ENCODE measurements around the gene LHX3. TPM values are rescaled to one million over a fixed set of nuclear protein-coding genes. Genes with fewer than 3 reads are reported as not detected.

The LHX3 gene
- total and polyA plus RNA-seq, 2 of the 4 experiments (the other 2 are of a cell fraction) = not detected

DNA sequence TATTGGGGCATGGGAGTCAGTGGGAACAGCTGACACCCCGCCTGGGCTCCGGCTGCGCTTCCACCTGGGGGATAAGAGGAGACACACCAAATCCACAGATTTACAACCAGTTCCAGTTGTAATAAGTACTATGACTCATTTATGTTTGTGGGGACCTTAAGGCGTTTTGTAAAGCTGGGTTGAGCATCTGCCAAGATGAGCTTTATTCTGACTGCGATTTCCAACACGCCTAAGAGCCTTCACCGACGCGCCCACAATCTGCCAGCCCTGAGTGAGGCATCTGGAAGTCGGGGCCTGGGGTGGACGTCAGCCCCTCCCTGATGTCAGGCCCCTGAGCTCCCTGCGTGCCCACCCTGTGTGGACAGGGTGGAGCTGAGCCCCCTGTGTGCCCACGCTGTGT lies 14.3 kb upstream of the LHX3 start:
- H2AK9ac ChIP-seq (replicated peaks; ENCODE audit: low read depth, low read length, poor library complexity) = no peak overlapping the region
- WGBS, 2 experiments (ENCODE audit: extremely low coverage in 2 of 2, insufficient read length in 1 of 2) = 90% methylated on average over 5 of the region's 13 CpGs; no CpG with 5 or more reads in 1 of the 2 experiments
- H2AFZ ChIP-seq (replicated peaks; ENCODE audit: low read length, poor library complexity) = peak overlapping the region; percentile 59
- H4K91ac ChIP-seq (ENCODE audit: insufficient read depth, low read depth, low read length) = no peak overlapping the region
- in situ Hi-C loops (cut with MboI; ENCODE audit: low sequenced_read_pairs) = no loop called here
- no peak overlapping the region for H3K56ac ChIP-seq (ENCODE audit: extremely low read depth, insufficient read depth, low read length)
- no peak overlapping the region for H3K14ac ChIP-seq (replicated peaks; ENCODE audit: low read depth, low read length)
- peaks cover 8% of the 10 kb centered on the region; the same call in 1 of the 2 replicates for H3K9me1 ChIP-seq (ENCODE audit: insufficient read depth, low read length)
- CTCF ChIA-PET = no interaction called here
- TF ChIP-seq POLR2A (IDR thresholded peaks at IDR 0.05; ENCODE audit: low read depth, low read length) = no peak
- no peak for TF ChIP-seq CHD1 (IDR thresholded peaks at IDR 0.05; ENCODE audit: low read depth, low read length)
- no peak for TF ChIP-seq MAFK (IDR thresholded peaks at IDR 0.05; ENCODE audit: low read depth, low read length)
- TF ChIP-seq CTCF (conservative IDR thresholded peaks at IDR 0.05; ENCODE audit: low read depth, low read length) = no peak
- no peak for TF ChIP-seq NFE2L2 (IDR thresholded peaks at IDR 0.05; ENCODE audit: low read depth, low read length)
- no peak for TF ChIP-seq RAD21 (IDR thresholded peaks at IDR 0.05; ENCODE audit: low read length)
- TF ChIP-seq SMC3 (IDR thresholded peaks at IDR 0.05; ENCODE audit: low read depth, low read length) = no peak
- TF ChIP-seq, protein P1, sequence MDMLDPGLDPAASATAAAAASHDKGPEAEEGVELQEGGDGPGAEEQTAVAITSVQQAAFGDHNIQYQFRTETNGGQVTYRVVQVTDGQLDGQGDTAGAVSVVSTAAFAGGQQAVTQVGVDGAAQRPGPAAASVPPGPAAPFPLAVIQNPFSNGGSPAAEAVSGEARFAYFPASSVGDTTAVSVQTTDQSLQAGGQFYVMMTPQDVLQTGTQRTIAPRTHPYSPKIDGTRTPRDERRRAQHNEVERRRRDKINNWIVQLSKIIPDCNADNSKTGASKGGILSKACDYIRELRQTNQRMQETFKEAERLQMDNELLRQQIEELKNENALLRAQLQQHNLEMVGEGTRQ (IDR thresholded peaks at IDR 0.05; ENCODE audit: low read depth, low read length) = no peak
- no peak for TF ChIP-seq MAZ (IDR thresholded peaks at IDR 0.05; ENCODE audit: borderline replicate concordance, low read depth, low read length)
- TF ChIP-seq RCOR1 (IDR thresholded peaks at IDR 0.05; ENCODE audit: insufficient replicate concordance, low read length) = no peak
- no peak for TF ChIP-seq FOS (IDR thresholded peaks at IDR 0.05; ENCODE audit: low read depth, low read length)
- no peak for TF ChIP-seq RFX5 (IDR thresholded peaks at IDR 0.05; ENCODE audit: low read depth, low read length)
- TF ChIP-seq CEBPB (IDR thresholded peaks at IDR 0.05; ENCODE audit: low read depth, low read length) = no peak
- TF ChIP-seq BHLHE40 (IDR thresholded peaks at IDR 0.05; ENCODE audit: low read depth, low read length) = no peak
- no peak overlapping the region for H3K4me2 ChIP-seq (ENCODE audit: low read depth, low read length)
- intact Hi-C loops (cut with micrococcal nuclease) = no loop called here
- H3K4me3 ChIP-seq (ENCODE audit: insufficient read depth, low read depth, low read length) = no peak overlapping the region
- no TSS peak for BruUV-seq (replicated peaks)
- no peaks in the 10 kb centered on the region for H3K9me3 ChIP-seq (ENCODE audit: control insufficient read depth, insufficient read depth, low read length)
- H3K27ac ChIP-seq (ENCODE audit: insufficient read depth, low read length) = no peak overlapping the region
- no peak overlapping the region for H2BK5ac ChIP-seq (ENCODE audit: low read depth, low read length, poor library complexity, severe bottlenecking)
- H2AK5ac ChIP-seq (ENCODE audit: low read depth, low read length) = no peak overlapping the region; the same call in 1 of the 2 replicates
- H3K4me1 ChIP-seq (ENCODE audit: control insufficient read depth, insufficient read depth, low read length) = no peaks in the 10 kb centered on the region
- no peak overlapping the region for H2BK120ac ChIP-seq (ENCODE audit: low read depth, low read length)
- DNase-seq (peak; percentile 58), ATAC-seq (ENCODE audit: low read depth) (peak; percentile 29; the same call in 1 of the 2 replicates)
- dilution Hi-C loops (cut with HindIII; ENCODE audit: low sequenced_read_pairs, unreplicated experiment) = no loop called here
- peaks cover 0 to 5% of the 10 kb centered on the region in 2 experiments; a peak in 1 of 4 replicates for H3K79me1 ChIP-seq (ENCODE audit: low read depth in 1 of 2, low read length in 2 of 2)
- H3K27me3 ChIP-seq (ENCODE audit: control insufficient read depth, insufficient read depth, low read length) = no peaks in the 10 kb centered on the region
- no peak overlapping the region for H2BK20ac ChIP-seq (ENCODE audit: low read depth, low read length)
- H3K23ac ChIP-seq (ENCODE audit: low read depth, low read length) = no peak overlapping the region
- H3K4ac ChIP-seq (ENCODE audit: low read depth, low read length) = no peak overlapping the region
- H2BK15ac ChIP-seq (ENCODE audit: low read depth, low read length) = no peak overlapping the region
- H3K9ac ChIP-seq (ENCODE audit: low read depth, low read length) = no peak overlapping the region
- H4K5ac ChIP-seq (ENCODE audit: low read depth, low read length) = no peak overlapping the region
- no peak overlapping the region for H3K18ac ChIP-seq (ENCODE audit: low read depth, low read length)
- POLR2A ChIA-PET (ENCODE audit: unreplicated experiment) = no interaction called here
- H4K8ac ChIP-seq (ENCODE audit: low read depth in 2 of 2, low read length in 2 of 2) = no peak overlapping the region
- peaks cover 23% of the 10 kb centered on the region for H3K36me3 ChIP-seq (ENCODE audit: control insufficient read depth, insufficient read depth, low read length)
- peaks cover 24% of the 10 kb centered on the region for H4K20me1 ChIP-seq (ENCODE audit: insufficient read depth, low read length)

Measured in IMR-90 (cell line).